Measurements from ENCODE around the gene NFATC2IP. TPM values are rescaled to one million over a fixed set of nuclear protein-coding genes. Genes with fewer than 3 reads are reported as not detected.

The NFATC2IP gene
- 10 to 100 TPM; 11.8 to 46.9 (median 20.3) TPM for polyA plus RNA-seq (ENCODE audit: insufficient read length in 10 of 10)
- long read RNA-seq, donor 1, full-length matches to known transcripts = 2 of 2 reads
- long read RNA-seq, donor 1, partial matches to known transcripts = 0 of 2 reads
- long read RNA-seq, donor 1, other reads (novel, unspliced or antisense) = 0 of 2 reads
- long read RNA-seq, donor 2, full-length matches to known transcripts = 4 of 4 reads
- long read RNA-seq, donor 2, partial matches to known transcripts = 0 of 4 reads
- long read RNA-seq, donor 2, other reads (novel, unspliced or antisense) = 0 of 4 reads
- long read RNA-seq, donor 3 = 0 reads
- long read RNA-seq, donor 4, full-length matches to known transcripts = 2 of 2 reads
- long read RNA-seq, donor 4, partial matches to known transcripts = 0 of 2 reads
- long read RNA-seq, donor 4, other reads (novel, unspliced or antisense) = 0 of 2 reads
- long read RNA-seq, donor 5, partial matches to known transcripts = 21 of 21 reads
- long read RNA-seq, donor 5, other reads (novel, unspliced or antisense) = 0 of 21 reads
- long read RNA-seq, donor 6, full-length matches to known transcripts = 3 of 3 reads
- long read RNA-seq, donor 6, partial matches to known transcripts = 0 of 3 reads
- long read RNA-seq, donor 6, other reads (novel, unspliced or antisense) = 0 of 3 reads
- long read RNA-seq, donor 7, full-length matches to known transcripts = 5 of 5 reads
- long read RNA-seq, donor 7, partial matches to known transcripts = 0 of 5 reads
- long read RNA-seq, donor 7, other reads (novel, unspliced or antisense) = 0 of 5 reads
- long read RNA-seq, donor 8, full-length matches to known transcripts = 1 of 12 reads
- long read RNA-seq, donor 8, partial matches to known transcripts = 11 of 12 reads
- long read RNA-seq, donor 8, other reads (novel, unspliced or antisense) = 0 of 12 reads
- long read RNA-seq, donor 9, partial matches to known transcripts = 0 of 1 reads
- long read RNA-seq, donor 9, other reads (novel, unspliced or antisense) = 0 of 1 reads

DNA sequence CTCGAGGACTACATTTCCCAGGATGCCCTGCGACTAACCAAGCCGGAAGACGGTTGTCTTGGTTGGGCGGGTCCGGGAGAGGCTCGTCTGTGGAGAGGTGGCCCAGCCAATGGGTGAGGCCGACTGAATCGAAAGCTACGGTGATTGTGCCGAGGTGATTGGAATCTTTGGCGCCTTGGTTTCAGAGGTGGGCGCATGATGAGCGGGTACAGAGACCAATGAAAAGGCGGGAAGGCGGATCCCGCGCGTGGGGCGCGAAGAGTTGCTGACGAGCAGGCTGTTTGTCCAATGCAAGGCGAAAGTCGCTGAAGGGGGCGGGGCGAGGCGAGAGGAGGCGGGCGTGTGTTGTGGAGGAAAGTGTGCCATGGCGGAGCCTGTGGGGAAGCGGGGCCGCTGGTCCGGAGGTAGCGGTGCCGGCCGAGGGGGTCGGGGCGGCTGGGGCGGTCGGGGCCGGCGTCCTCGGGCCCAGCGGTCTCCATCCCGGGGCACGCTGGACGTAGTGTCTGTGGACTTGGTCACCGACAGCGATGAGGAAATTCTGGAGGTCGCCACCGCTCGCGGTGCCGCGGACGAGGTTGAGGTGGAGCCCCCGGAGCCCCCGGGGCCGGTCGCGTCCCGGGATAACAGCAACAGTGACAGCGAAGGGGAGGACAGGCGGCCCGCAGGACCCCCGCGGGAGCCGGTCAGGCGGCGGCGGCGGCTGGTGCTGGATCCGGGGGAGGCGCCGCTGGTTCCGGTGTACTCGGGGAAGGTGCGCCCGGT, at the start of gene NFATC2IP:
Gene NFATC2IP, plus strand, starts transcription at position 290 of the 762 bp plus-strand sequence. Its CDS starts 75 bp downstream, at position 365.
- DNase-seq = peak; percentile 100

DNA sequence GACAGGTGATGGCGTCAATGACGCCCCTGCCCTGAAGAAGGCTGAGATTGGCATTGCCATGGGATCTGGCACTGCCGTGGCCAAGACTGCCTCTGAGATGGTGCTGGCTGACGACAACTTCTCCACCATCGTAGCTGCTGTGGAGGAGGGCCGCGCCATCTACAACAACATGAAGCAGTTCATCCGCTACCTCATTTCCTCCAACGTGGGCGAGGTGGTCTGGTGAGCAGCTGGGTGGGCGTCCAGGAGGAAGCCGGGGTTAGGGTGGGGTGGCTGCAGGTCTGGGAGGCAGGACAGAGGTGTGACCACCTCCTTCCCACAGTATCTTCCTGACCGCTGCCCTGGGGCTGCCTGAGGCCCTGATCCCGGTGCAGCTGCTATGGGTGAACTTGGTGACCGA, 48.9 kb upstream of the NFATC2IP start:
- DNase-seq = no peak

GRCh38 chr16:28902909-28903308, 47.8 kb upstream of the NFATC2IP start:
- no peak for DNase-seq

DNA sequence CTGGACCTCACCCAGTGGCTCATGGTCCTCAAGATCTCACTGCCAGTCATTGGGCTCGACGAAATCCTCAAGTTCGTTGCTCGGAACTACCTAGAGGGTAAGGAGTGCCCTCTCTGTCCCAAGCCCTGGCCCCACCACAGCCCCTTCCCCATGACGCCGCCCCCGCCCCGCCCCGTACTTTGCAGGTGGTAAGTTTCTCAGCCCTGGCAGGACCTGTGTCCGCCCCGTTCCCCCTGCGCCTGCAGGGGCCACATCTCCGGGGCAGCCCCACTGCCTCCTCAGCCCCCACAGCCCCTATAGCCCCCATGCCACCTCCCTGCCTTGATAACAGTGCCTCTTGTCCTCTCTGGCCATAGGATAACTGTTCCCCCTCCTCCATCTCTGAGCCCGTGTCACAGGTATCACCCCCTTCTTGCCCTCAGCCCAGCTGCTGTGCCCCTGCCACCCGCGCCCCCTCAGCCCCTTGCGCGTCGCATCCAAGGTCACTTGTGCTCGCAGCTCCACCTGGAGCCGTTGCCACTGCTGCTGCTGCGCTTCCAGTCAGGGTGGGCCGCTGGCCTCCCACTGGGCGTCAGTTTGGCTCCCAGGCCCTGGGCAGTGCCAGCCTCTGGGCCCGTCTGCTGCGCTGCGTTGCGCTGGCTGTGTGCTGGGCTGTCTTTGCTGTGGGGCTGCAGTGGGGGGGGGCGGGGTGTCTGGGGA, 47.2 kb upstream of the NFATC2IP start:
- no peak for DNase-seq

GRCh38 chr16:28904363-28904762, 46.4 kb upstream of the NFATC2IP start:
- DNase-seq = no peak

GRCh38 chr16:28904828-28905227, 45.9 kb upstream of the NFATC2IP start:
- DNase-seq = no peak

- no peak for DNase-seq
These were observed 45.4 kb upstream of the NFATC2IP start for GRCh38 chr16:28905229-28905754.

GRCh38 chr16:28905800-28906372, 44.9 kb upstream of the NFATC2IP start:
- DNase-seq = no peak

DNA sequence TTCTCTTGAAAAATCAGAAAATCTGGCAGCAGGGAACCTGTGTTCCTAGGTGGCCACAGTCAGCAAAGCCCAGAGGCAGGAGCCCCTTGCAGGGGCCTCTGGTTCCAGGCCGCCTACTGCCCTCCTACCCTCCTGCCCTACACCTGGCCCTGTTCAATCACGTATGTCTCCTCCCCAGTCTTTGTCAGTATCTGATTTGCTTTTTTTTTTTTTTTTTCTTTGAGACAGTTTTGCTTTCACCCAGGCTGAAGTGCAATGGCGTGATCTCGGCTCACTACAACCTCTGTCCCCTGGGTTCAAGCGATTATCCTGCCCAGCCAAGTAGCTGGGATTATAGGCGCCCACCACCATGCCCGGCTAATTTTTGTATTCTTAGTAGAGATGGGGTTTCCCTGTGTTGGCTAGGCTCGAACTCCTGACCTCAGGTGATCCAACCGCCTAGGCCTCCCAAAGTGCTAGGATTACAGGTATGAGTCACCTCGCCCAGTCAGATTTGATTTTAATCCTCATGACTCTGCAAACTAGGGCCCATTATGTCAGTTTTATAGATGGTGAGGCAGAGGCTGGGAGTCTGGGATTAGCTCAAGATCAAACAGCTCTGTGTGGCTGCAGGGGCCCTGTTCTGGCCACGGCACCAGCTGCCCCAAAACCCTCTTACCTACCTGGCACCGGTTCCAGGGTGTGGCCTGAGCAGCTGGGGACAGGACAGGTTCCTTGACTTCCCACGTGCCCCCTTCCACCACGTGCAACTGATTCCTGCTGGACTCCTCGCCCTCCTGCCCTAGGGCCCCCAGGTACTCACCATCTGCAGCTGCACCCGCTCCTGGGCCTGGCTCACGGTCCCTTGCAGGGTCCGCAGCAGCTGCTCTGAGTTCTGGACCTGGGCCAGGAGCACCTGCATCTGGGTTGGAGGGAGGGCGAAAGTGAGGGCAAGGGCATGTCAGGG, 40.4 kb upstream of the NFATC2IP start:
- DNase-seq = no peak

DNA sequence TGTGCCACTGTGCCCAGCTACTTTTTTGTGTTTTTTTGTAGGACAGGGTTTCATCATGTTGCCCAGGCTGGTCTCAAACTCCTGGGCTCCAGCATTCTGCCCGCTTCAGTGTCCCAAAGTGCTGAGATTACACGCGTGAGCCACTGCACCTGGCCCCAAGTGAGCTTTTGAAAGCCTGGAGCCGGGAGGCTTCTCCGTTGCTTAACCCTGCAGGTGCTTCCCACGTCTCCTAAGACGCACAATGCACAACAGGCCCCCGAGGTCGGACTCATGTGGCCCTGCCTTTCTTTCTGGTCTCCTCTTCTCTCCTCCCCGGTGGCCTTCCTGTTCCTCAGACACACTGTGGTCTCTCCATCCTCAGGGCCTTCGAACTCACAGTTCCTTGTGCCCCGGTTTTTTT, 38.2 kb upstream of the NFATC2IP start:
- DNase-seq = no peak

DNA sequence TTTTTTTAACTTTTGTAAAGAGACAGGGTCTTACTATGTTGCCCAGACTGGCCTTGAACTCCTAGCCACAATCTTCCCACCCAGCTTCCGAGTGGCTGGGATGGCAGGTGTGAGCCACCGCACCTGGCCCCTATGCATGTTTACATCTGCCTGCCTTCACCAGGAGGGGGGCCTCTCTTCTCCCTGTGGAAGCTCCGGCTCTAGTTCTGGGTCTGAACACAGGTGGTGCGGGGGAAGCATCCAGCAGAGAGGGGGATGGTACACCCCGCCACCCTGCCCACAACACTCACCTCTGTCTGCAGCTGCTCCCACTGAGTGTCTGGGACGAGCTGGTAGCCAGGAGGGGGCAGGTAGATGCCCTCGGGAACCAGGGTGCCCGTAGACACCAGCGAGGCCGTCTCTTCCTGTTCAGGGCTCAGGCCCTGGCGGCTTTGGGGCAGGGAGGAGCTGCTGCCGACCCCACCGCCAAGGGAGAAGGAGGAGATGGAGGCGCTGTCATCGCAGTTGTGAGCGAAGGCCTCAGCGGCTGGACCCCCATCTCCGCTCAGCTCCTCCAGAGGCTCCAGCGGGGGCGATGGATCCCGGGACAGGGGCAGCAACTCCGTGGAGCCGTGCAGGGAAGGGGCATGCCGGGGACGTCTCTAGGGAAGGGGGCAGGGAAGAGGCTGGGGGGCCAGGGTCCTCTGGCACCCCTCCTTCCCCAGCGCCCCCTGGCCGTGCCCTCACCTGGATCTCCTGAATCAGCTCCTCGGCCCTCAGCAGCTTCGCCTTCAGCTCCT, 36.6 kb upstream of the NFATC2IP start:
- DNase-seq = no peak

GRCh38 chr16:28915181-28915580, 35.6 kb upstream of the NFATC2IP start:
- DNase-seq = peak in 1 of 3 donors; percentile 28

DNA sequence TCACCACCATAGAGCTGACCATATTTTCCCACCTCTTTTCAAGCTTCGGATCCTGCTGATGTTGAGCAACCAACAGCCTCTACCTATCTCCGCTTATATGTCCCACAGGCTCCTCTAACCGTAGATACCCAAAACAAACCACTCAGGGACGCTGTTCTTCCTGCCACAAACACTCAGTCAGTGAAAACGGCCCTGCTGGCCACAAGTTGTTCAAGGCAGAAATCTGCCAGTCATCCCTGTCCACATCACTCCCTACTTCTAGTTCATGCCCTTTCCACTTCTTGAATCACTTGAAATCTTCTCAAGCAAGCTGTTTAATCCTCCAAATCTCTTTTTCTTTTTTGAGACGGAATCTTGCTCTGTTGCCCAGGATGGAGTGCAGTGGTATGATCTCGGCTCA, 33.6 kb upstream of the NFATC2IP start:
- DNase-seq = no peak

GRCh38 chr16:28918698-28919097, 32.0 kb upstream of the NFATC2IP start:
- no peak for DNase-seq

- DNase-seq = no peak
These were observed 27.5 kb upstream of the NFATC2IP start for GRCh38 chr16:28923231-28923587.

- DNase-seq = no peak
These were observed 26.9 kb upstream of the NFATC2IP start for GRCh38 chr16:28923652-28924398.

GRCh38 chr16:28924399-28924761, 26.4 kb upstream of the NFATC2IP start:
- no peak for DNase-seq

Measured in muscle of back (tissue), 13 donors.